HG02588 (cell line): ENCODE data around the gene GABRA6.

Experiments
- ATAC-seq: cut with Tn5 transposase; IDR thresholded peaks from one replicate; pipeline ENCODE4 v1.9.1; 2021; ENCODE audit warnings: mild to moderate bottlenecking, moderate library complexity; ENCODE audit not compliant: unreplicated experiment

The GABRA6 gene

GRCh38 chr5:161751265-161751664 lies 65.7 kb downstream of the GABRA6 start:
- no peak for ATAC-seq
